Progenitor cell of endocrine pancreas (in vitro differentiated cells): ENCODE measurements around the gene NINL. TPM values are rescaled to one million over a fixed set of nuclear protein-coding genes. Genes with fewer than 3 reads are reported as not detected.
"Not testable (repeated sequence)": the region's sequence is repeated elsewhere in the genome, so short reads cannot be mapped to it uniquely, and the experiment has no call there.

ENCODE experiments used
- DNase-seq: peaks from one replicate; pipeline ENCODE4 v3.0.0; 2021; ENCODE audit warnings: low spot score; ENCODE audit not compliant: unreplicated experiment
- H3K27ac Mint-ChIP-seq: 2 replicates; pipeline ENCODE4 v1.8.0; 2021; ENCODE audit warnings: mild to moderate bottlenecking, moderate library complexity, mixed read lengths
- H3K27me3 Mint-ChIP-seq: 2 replicates; pipeline ENCODE4 v1.8.0; 2021; ENCODE audit warnings: mixed read lengths
- H3K36me3 Mint-ChIP-seq: 2 replicates; pipeline ENCODE4 v1.8.0; 2022; ENCODE audit warnings: mixed read lengths; ENCODE audit not compliant: insufficient read depth
- H3K4me1 Mint-ChIP-seq: 2 replicates; pipeline ENCODE4 v1.8.0; 2021; ENCODE audit warnings: low read depth, mixed read lengths
- H3K4me3 Mint-ChIP-seq: 2 replicates; pipeline ENCODE4 v1.8.0; 2021; ENCODE audit warnings: low read depth, mild to moderate bottlenecking, moderate library complexity, mixed read lengths
- H3K9me3 Mint-ChIP-seq: 2 replicates; pipeline ENCODE4 v1.8.0; 2021; ENCODE audit warnings: low read depth, mixed read lengths
- total RNA-seq: library from RNA; stranded (reverse); gene quantifications from 2 replicates; pipeline ENCODE4 v1.2.1, GENCODE V29; 2021
- TF ChIP-seq, protein P1 (sequence below): fragments of 200-600 bp; sonication (generic); IDR thresholded peaks from one replicate; pipeline ENCODE4 v1.5.0; 2021; ENCODE audit warnings: antibody characterized with exemption, mild to moderate bottlenecking; ENCODE audit not compliant: unreplicated experiment

Gene NINL
- total RNA-seq, 1 donor from 2014 or later, result 125 TPM

- TF ChIP-seq, protein P1, sequence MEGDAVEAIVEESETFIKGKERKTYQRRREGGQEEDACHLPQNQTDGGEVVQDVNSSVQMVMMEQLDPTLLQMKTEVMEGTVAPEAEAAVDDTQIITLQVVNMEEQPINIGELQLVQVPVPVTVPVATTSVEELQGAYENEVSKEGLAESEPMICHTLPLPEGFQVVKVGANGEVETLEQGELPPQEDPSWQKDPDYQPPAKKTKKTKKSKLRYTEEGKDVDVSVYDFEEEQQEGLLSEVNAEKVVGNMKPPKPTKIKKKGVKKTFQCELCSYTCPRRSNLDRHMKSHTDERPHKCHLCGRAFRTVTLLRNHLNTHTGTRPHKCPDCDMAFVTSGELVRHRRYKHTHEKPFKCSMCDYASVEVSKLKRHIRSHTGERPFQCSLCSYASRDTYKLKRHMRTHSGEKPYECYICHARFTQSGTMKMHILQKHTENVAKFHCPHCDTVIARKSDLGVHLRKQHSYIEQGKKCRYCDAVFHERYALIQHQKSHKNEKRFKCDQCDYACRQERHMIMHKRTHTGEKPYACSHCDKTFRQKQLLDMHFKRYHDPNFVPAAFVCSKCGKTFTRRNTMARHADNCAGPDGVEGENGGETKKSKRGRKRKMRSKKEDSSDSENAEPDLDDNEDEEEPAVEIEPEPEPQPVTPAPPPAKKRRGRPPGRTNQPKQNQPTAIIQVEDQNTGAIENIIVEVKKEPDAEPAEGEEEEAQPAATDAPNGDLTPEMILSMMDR, result no peak
- no peak for DNase-seq
- peaks cover 7% of the 10 kb centered on the region for H3K9me3 Mint-ChIP-seq
- peak overlapping the region; percentile 19 for H3K27ac Mint-ChIP-seq
- H3K36me3 Mint-ChIP-seq, result peaks cover 28% of the 10 kb centered on the region
- peaks cover 44% of the 10 kb centered on the region for H3K4me1 Mint-ChIP-seq
- no peak overlapping the region for H3K4me3 Mint-ChIP-seq
- H3K27me3 Mint-ChIP-seq, result no peaks in the 10 kb centered on the region
These were observed 18.0 kb downstream of the NINL start for GRCh38 chr20:25567286-25567685.

- no peak for DNase-seq
- H3K27me3 Mint-ChIP-seq, result no peaks in the 10 kb centered on the region
- peaks cover 7% of the 10 kb centered on the region for H3K9me3 Mint-ChIP-seq
- no peak overlapping the region for H3K4me3 Mint-ChIP-seq
- H3K36me3 Mint-ChIP-seq, result peaks cover 28% of the 10 kb centered on the region
- H3K4me1 Mint-ChIP-seq, result peaks cover 41% of the 10 kb centered on the region
- peak overlapping the region; percentile 19 for H3K27ac Mint-ChIP-seq
- TF ChIP-seq, protein P1, result no peak
These were observed 18.5 kb downstream of the NINL start for GRCh38 chr20:25566821-25567220.

GRCh38 chr20:25565578-25566157 is 19.7 kb downstream of the NINL start:
- H3K27ac Mint-ChIP-seq, result peak overlapping the region; percentile 92
- H3K4me1 Mint-ChIP-seq, result peaks cover 32% of the 10 kb centered on the region
- peaks cover 7% of the 10 kb centered on the region for H3K9me3 Mint-ChIP-seq
- TF ChIP-seq, protein P1, result no peak
- H3K36me3 Mint-ChIP-seq, result peaks cover 27% of the 10 kb centered on the region
- no peak for DNase-seq
- no peaks in the 10 kb centered on the region for H3K27me3 Mint-ChIP-seq
- no peak overlapping the region for H3K4me3 Mint-ChIP-seq

GRCh38 chr20:25563876-25564275 is 21.5 kb downstream of the NINL start:
- no peak overlapping the region for H3K4me3 Mint-ChIP-seq
- peaks cover 34% of the 10 kb centered on the region for H3K36me3 Mint-ChIP-seq
- H3K9me3 Mint-ChIP-seq, result peaks cover 7% of the 10 kb centered on the region
- no peak for DNase-seq
- TF ChIP-seq, protein P1, result no peak
- H3K4me1 Mint-ChIP-seq, result peaks cover 33% of the 10 kb centered on the region
- H3K27ac Mint-ChIP-seq, result no peak overlapping the region
- no peaks in the 10 kb centered on the region for H3K27me3 Mint-ChIP-seq

GRCh38 chr20:25563362-25563761 is 22.0 kb downstream of the NINL start:
- H3K36me3 Mint-ChIP-seq, result peaks cover 38% of the 10 kb centered on the region
- peaks cover 7% of the 10 kb centered on the region for H3K9me3 Mint-ChIP-seq
- H3K27ac Mint-ChIP-seq, result no peak overlapping the region

GRCh38 chr20:25561771-25562170 is 23.6 kb downstream of the NINL start:
- H3K4me3 Mint-ChIP-seq, H3K27me3 Mint-ChIP-seq, DNase-seq, H3K9me3 Mint-ChIP-seq, H3K27ac Mint-ChIP-seq: not testable (repeated sequence)
- H3K4me1 Mint-ChIP-seq, result peaks cover 32% of the 10 kb centered on the region
- peaks cover 37% of the 10 kb centered on the region for H3K36me3 Mint-ChIP-seq

More at GRCh38 chr20:25563362-25563761, 22.0 kb downstream of the NINL start:
- Mint-ChIP-seq H3K27me3 (no peaks in the 10 kb centered on the region), H3K4me1 (peaks cover 38% of the 10 kb centered on the region), H3K4me3 (no peak overlapping the region)
- TF ChIP-seq, protein P1, result no peak
- no peak for DNase-seq
